SU-DHL-6 (cell line): ENCODE measurements around the gene RBM27.

Source experiments
- EZH2phosphoT487 ChIP-seq: fragments of 200-600 bp; sonication (generic), shearing (Covaris generic); conservative IDR thresholded peaks from 2 replicates; pipeline ENCODE4 v1.6.1; 2018; ENCODE audit warnings: mild to moderate bottlenecking, antibody characterized with exemption, low read length, moderate library complexity, mixed read lengths
- TF ChIP-seq, protein P1 (sequence below): fragments of 200-600 bp; sonication (generic); IDR thresholded peaks from one replicate; pipeline ENCODE4 v1.5.1; 2017; ENCODE audit warnings: antibody characterized with exemption, mild to moderate bottlenecking, low read length, moderate library complexity; ENCODE audit not compliant: insufficient read depth, poor library complexity, severe bottlenecking

DNA sequence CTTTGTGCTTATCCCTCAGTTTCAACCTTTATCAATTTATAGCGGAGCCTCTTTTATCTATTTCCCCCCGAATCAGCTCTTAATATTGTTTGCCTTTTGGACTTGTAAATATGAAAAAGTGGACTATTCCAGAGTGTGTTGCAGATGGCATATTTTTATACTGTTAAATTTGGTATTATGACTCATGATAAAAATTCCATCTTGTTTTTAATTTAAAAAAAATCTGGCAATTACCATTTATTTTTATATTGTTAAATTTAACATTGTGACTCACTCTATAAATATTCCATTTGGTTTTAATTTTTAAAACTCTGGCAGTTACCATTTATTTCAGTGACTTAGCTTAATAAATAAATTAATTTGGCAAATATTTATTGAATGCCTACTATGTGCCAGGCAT is 37.5 kb downstream of the RBM27 start:
- no peak for TF ChIP-seq EZH2phosphoT487
- TF ChIP-seq, protein P1, sequence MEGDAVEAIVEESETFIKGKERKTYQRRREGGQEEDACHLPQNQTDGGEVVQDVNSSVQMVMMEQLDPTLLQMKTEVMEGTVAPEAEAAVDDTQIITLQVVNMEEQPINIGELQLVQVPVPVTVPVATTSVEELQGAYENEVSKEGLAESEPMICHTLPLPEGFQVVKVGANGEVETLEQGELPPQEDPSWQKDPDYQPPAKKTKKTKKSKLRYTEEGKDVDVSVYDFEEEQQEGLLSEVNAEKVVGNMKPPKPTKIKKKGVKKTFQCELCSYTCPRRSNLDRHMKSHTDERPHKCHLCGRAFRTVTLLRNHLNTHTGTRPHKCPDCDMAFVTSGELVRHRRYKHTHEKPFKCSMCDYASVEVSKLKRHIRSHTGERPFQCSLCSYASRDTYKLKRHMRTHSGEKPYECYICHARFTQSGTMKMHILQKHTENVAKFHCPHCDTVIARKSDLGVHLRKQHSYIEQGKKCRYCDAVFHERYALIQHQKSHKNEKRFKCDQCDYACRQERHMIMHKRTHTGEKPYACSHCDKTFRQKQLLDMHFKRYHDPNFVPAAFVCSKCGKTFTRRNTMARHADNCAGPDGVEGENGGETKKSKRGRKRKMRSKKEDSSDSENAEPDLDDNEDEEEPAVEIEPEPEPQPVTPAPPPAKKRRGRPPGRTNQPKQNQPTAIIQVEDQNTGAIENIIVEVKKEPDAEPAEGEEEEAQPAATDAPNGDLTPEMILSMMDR = no peak
